ENCODE data around the gene THTPA. TPM values are rescaled to one million over a fixed set of nuclear protein-coding genes. Genes with fewer than 3 reads are reported as not detected.
"Not testable (repeated sequence)": the region's sequence is repeated elsewhere in the genome, so short reads cannot be mapped to it uniquely, and the experiment has no call there.

Gene THTPA
- total RNA-seq, 1 experiment from 2014 or later: 12.3 TPM

- CTCF ChIA-PET: no interaction called here
- Histone ChIP-seq H3K9me3 (ENCODE audit: low read depth, low read length, poor library complexity, severe bottlenecking) (no peaks in the 10 kb centered on the region), H3K36me3 (ENCODE audit: insufficient read depth, low read length, poor library complexity, severe bottlenecking) (no peaks in the 10 kb centered on the region), H3K27me3 (replicated peaks; ENCODE audit: insufficient read depth, low read depth, low read length, poor library complexity) (no peaks in the 10 kb centered on the region), H3K4me1 (ENCODE audit: insufficient read depth, low read length, poor library complexity, severe bottlenecking) (peaks cover 31% of the 10 kb centered on the region), H3K4me3 (ENCODE audit: low read depth, low read length, poor library complexity, severe bottlenecking) (no peak overlapping the region), H3K27ac (ENCODE audit: low read depth, low read length, poor library complexity, severe bottlenecking) (no peak overlapping the region)
- intact Hi-C loops (cut with micrococcal nuclease; ENCODE audit: unreplicated experiment): no loop called here
- no TSS peak for BruUV-seq (replicated peaks)
- no peak for TF ChIP-seq EZH2 (IDR thresholded peaks at IDR 0.05; ENCODE audit: borderline replicate concordance, low read depth, low read length, poor library complexity, severe bottlenecking)
- no peak for DNase-seq (ENCODE audit: low spot score)
- POLR2A ChIA-PET (ENCODE audit: low non-redundant PET): no interaction called here
Measured at GRCh38 chr14:23533652-23534435, 22.2 kb upstream of the THTPA start.

GRCh38 chr14:23535943-23536342 is 20.1 kb upstream of the THTPA start:
- intact Hi-C loops (cut with micrococcal nuclease; ENCODE audit: unreplicated experiment): loop anchor here (5.0 kb wide), 1 partner anchor 49 kb away; no protein-coding TSS in a partner anchor
- Histone ChIP-seq H3K27ac (ENCODE audit: low read depth, low read length, poor library complexity, severe bottlenecking) (no peak overlapping the region), H3K27me3 (replicated peaks; ENCODE audit: insufficient read depth, low read depth, low read length, poor library complexity) (no peaks in the 10 kb centered on the region), H3K9me3 (ENCODE audit: low read depth, low read length, poor library complexity, severe bottlenecking) (no peaks in the 10 kb centered on the region), H3K4me3 (ENCODE audit: low read depth, low read length, poor library complexity, severe bottlenecking) (no peak overlapping the region), H3K36me3 (ENCODE audit: insufficient read depth, low read length, poor library complexity, severe bottlenecking) (no peaks in the 10 kb centered on the region), H3K4me1 (ENCODE audit: insufficient read depth, low read length, poor library complexity, severe bottlenecking) (peaks cover 29% of the 10 kb centered on the region)
- no TSS peak for BruUV-seq (replicated peaks)
- DNase-seq (ENCODE audit: low spot score): no peak
- CTCF ChIA-PET: no interaction called here
- POLR2A ChIA-PET (ENCODE audit: low non-redundant PET): no interaction called here
- TF ChIP-seq CTCF (conservative IDR thresholded peaks at IDR 0.05; ENCODE audit: low read depth, low read length): no peak
- no peak for TF ChIP-seq EZH2 (IDR thresholded peaks at IDR 0.05; ENCODE audit: borderline replicate concordance, low read depth, low read length, poor library complexity, severe bottlenecking)

- no peak for DNase-seq (ENCODE audit: low spot score)
- Histone ChIP-seq H3K36me3 (ENCODE audit: insufficient read depth, low read length, poor library complexity, severe bottlenecking) (no peaks in the 10 kb centered on the region), H3K27me3 (replicated peaks; ENCODE audit: insufficient read depth, low read depth, low read length, poor library complexity) (no peaks in the 10 kb centered on the region), H3K9me3 (ENCODE audit: low read depth, low read length, poor library complexity, severe bottlenecking) (no peaks in the 10 kb centered on the region), H3K4me3 (ENCODE audit: low read depth, low read length, poor library complexity, severe bottlenecking) (no peak overlapping the region), H3K27ac (ENCODE audit: low read depth, low read length, poor library complexity, severe bottlenecking) (no peak overlapping the region), H3K4me1 (ENCODE audit: insufficient read depth, low read length, poor library complexity, severe bottlenecking) (peaks cover 26% of the 10 kb centered on the region)
- intact Hi-C loops (cut with micrococcal nuclease; ENCODE audit: unreplicated experiment): loop anchor here (5.0 kb wide), 1 partner anchor 49 kb away; no protein-coding TSS in a partner anchor
- no TSS peak for BruUV-seq (replicated peaks)
- no peak for TF ChIP-seq EZH2 (IDR thresholded peaks at IDR 0.05; ENCODE audit: borderline replicate concordance, low read depth, low read length, poor library complexity, severe bottlenecking)
- POLR2A ChIA-PET (ENCODE audit: low non-redundant PET): no interaction called here
- CTCF ChIA-PET: no interaction called here
Measured at GRCh38 chr14:23536494-23536893, 19.6 kb upstream of the THTPA start.

GRCh38 chr14:23536906-23537305 is 19.2 kb upstream of the THTPA start:
- H3K27ac ChIP-seq (ENCODE audit: low read depth, low read length, poor library complexity, severe bottlenecking); CTCF ChIA-PET; H3K36me3 ChIP-seq (ENCODE audit: insufficient read depth, low read length, poor library complexity, severe bottlenecking); H3K4me3 ChIP-seq (ENCODE audit: low read depth, low read length, poor library complexity, severe bottlenecking); DNase-seq (ENCODE audit: low spot score); BruUV-seq (replicated peaks); H3K27me3 ChIP-seq (replicated peaks; ENCODE audit: insufficient read depth, low read depth, low read length, poor library complexity); H3K9me3 ChIP-seq (ENCODE audit: low read depth, low read length, poor library complexity, severe bottlenecking); POLR2A ChIA-PET (ENCODE audit: low non-redundant PET): not testable (repeated sequence)
- intact Hi-C loops (cut with micrococcal nuclease; ENCODE audit: unreplicated experiment): loop anchor here (5.0 kb wide), 1 partner anchor 50 kb away; no protein-coding TSS in a partner anchor
- H3K4me1 ChIP-seq (ENCODE audit: insufficient read depth, low read length, poor library complexity, severe bottlenecking): peaks cover 26% of the 10 kb centered on the region
